ENCODE data around the gene DNER.
"Not testable (repeated sequence)": the region's sequence is repeated elsewhere in the genome, so short reads cannot be mapped to it uniquely, and the experiment has no call there.

The DNER gene

DNA sequence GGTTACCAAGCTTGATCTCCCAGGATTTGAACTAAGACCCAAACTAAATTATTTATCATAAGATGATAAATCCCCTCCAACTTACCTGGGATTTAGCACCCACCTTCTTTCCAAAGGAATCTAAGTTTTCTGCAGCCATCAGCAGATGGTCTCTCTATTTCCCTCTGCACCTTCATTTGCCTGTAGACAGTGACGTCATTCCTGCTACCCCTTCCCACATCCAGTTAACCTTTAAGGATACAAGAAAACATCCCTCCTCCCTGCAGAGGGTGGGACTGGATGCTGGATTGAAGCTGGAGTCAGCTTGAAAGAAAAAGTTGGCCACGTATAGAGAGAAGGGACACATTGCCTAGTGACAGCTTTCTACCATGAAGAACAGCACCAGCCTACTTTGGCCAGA is 3.7 kb upstream of the DNER start:
- no peak for DNase-seq (ENCODE audit: low read depth, low spot score)

- no peak for DNase-seq (ENCODE audit: low read depth, low spot score)
Observed at GRCh38 chr2:229715895-229716507, 1.6 kb upstream of the DNER start.

- no peak for DNase-seq (ENCODE audit: low read depth, low spot score)
Observed at GRCh38 chr2:229714736-229715541, 584 bp upstream of the DNER start.

GRCh38 chr2:229713371-229714079 is 830 bp downstream of the DNER start:
- DNase-seq (ENCODE audit: low read depth, low spot score) = no peak

GRCh38 chr2:229712136-229712535 is 2.2 kb downstream of the DNER start:
- no peak for DNase-seq (ENCODE audit: low read depth, low spot score)

DNA sequence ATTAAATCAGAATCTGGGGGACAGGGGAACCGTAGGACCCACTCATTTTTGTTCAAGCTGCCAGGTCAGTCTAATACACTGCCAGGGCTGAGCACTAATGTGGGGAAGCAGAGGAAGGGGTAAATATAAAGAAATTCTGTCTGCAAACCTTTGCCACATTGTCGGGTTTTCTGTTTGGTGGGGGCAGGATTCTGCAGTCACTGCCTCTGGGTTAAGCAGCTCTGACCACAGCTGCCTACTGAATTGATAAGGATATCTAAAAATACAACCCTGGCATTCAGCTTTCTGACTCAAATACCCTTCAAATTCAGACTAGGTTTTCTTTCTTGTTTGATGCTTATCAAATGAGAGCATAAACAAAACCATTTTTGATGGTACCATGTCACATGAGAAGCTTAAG is 6.0 kb downstream of the DNER start:
- DNase-seq (ENCODE audit: low read depth, low spot score) = no peak

- DNase-seq (ENCODE audit: low read depth, low spot score) = no peak
Observed at GRCh38 chr2:229703909-229704630, 10.3 kb downstream of the DNER start.

- no peak for DNase-seq (ENCODE audit: low read depth, low spot score)
Observed at GRCh38 chr2:229701716-229702115, 12.6 kb downstream of the DNER start.

GRCh38 chr2:229701062-229701461 is 13.3 kb downstream of the DNER start:
- DNase-seq (ENCODE audit: low read depth, low spot score) = no peak

DNA sequence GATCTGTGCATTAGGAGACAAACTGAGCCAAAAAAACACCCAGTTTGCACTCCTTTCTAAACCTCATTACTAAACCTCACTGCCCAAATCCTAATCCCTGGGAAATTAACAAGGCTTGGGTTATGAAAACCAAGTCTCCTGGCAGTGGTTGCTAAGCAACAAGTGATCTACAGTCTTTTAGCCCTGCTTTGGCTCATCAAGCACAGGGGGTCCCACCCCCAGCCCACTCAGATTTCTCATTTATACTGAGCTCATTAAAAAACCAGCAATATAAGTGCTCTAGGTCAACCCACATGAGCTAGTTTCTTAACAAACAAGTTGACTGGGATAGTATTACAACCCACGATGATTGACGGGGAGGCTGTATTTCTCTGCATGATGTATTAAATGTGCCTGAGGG is 18.4 kb downstream of the DNER start:
- DNase-seq (ENCODE audit: low read depth, low spot score) = no peak

GRCh38 chr2:229693845-229694244 is 20.5 kb downstream of the DNER start:
- not testable (repeated sequence) for DNase-seq (ENCODE audit: low read depth, low spot score)

DNA sequence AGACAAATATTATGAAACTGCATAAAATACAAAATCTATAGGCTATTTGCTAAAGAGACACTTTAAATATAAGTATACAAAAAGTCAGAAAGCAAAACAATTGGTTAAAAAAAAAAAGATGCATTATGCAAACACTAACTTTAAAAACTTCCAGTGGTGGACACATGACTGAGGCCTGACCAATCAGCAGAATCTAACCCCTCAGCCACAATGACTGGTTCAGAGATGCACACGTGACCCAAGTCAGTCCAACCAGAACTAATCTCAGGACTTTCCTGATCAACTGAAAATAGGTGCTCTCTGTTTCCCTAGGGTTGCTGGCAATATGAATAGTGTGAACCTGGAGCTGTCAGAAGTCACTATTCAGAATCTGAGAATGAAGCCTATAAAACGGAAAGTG is 22.7 kb downstream of the DNER start:
- DNase-seq (ENCODE audit: low read depth, low spot score) = no peak

DNA sequence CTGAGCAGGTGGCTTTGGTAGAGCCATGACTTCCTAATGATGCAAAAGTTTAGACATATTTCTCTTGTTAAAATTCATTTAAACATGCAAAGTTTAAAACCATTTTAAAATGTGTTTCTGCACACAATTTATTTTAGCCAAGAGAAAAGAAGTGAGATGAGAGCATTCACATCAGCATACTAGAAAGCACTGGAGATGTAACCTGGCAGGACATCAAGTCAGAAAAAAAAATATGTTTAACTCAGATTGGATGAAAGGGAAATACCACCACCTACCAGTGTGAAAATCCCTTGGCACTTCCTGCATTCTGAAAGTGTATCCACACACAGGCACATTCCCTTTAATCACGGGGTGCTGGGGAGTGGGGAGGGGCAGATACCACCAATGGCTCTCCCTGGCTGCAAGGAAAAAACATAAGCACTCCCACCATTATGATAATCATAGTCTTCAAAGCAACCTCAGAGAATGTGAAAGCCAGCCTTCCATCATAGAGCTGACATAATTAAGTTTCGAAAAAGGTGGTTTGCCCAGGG is 25.0 kb downstream of the DNER start:
- DNase-seq (ENCODE audit: low read depth, low spot score) = no peak

- no peak for DNase-seq (ENCODE audit: low read depth, low spot score)
Observed at GRCh38 chr2:229688141-229688540, 26.2 kb downstream of the DNER start.

GRCh38 chr2:229686122-229686919 is 28.0 kb downstream of the DNER start:
- no peak for DNase-seq (ENCODE audit: low read depth, low spot score)

- DNase-seq (ENCODE audit: low read depth, low spot score) = no peak
Observed at GRCh38 chr2:229684942-229685562, 29.3 kb downstream of the DNER start.

- no peak for DNase-seq (ENCODE audit: low read depth, low spot score)
Observed at GRCh38 chr2:229679393-229680125, 34.8 kb downstream of the DNER start.

DNA sequence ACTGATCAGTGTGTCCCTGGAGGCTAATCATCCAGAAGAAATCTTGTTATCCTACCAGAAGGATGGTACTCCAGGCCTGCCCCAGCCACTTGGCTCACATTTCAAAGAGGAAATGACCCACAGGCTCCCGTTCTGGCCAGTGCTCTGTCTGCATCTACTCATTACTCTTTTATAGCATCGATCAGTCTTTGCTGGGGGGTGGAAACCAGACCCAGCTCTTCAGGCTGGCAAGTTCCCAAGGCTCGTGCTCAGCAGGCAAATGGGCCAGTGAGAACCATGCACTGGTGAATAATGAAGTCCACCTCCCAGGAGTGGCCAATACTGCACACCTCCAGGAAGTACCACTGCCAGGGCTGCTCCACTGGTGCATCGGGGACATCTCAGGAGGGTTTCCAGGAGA is 38.8 kb downstream of the DNER start:
- DNase-seq (ENCODE audit: low read depth, low spot score) = no peak

GRCh38 chr2:229674830-229675530 is 39.4 kb downstream of the DNER start:
- no peak for DNase-seq (ENCODE audit: low read depth, low spot score)
